ENCODE measurements around the gene MGAT4B. TPM values are rescaled to one million over a fixed set of nuclear protein-coding genes. Genes with fewer than 3 reads are reported as not detected.

MGAT4B gene
- total RNA-seq, 1 experiment from 2014 or later: 151 TPM

GRCh38 chr5:179812135-179812825 is 5.6 kb upstream of the MGAT4B start:
- CTCF ChIA-PET: no interaction called here
- Mint-ChIP-seq H3K4me3 (no peak overlapping the region), H3K27ac (no peak overlapping the region), H3K27me3 (ENCODE audit: low read depth) (peaks cover 12% of the 10 kb centered on the region), H3K36me3 (peaks cover 14% of the 10 kb centered on the region), H3K4me1 (peaks cover 22% of the 10 kb centered on the region), H3K9me3 (no peaks in the 10 kb centered on the region)
- ATAC-seq (no peak), DNase-seq (ENCODE audit: low spot score) (no peak)
- POLR2A ChIA-PET: no interaction called here
- no peak for TF ChIP-seq KAT7 (CRISPR knock-in tag; IDR thresholded peaks at IDR 0.05; ENCODE audit: borderline replicate concordance)
- TF ChIP-seq TCF7 (CRISPR knock-in tag; IDR thresholded peaks at IDR 0.05; ENCODE audit: low read depth): no peak

- ATAC-seq (peak; percentile 2; the same call in 1 of the 2 replicates), DNase-seq (ENCODE audit: low spot score) (peak; percentile 39)
- Mint-ChIP-seq H3K36me3 (peaks cover 3% of the 10 kb centered on the region), H3K4me3 (peak overlapping the region; percentile 77), H3K4me1 (peaks cover 34% of the 10 kb centered on the region), H3K27ac (no peak overlapping the region), H3K9me3 (no peaks in the 10 kb centered on the region), H3K27me3 (ENCODE audit: low read depth) (peaks cover 6% of the 10 kb centered on the region)
- ChIA-PET POLR2A (interaction anchor here (0.6 to 1.5 kb wide), 2 partner anchors 9 to 15 kb away, joined by 4 read pairs; partner anchors contain the start of gene SQSTM1), CTCF (interaction anchor here (0.5 to 1.3 kb wide), 3 partner anchors 10 to 137 kb away, joined by 3 read pairs; no protein-coding TSS in a partner anchor)
- TF ChIP-seq SOX15 (CRISPR knock-in tag; IDR thresholded peaks at IDR 0.05) (no peak), GABPB1 (CRISPR knock-in tag; IDR thresholded peaks at IDR 0.05) (0 out of 2 replicates have a peak, but pooled peaks have one; percentile 17), MLX (CRISPR knock-in tag; IDR thresholded peaks at IDR 0.05) (0 out of 2 replicates have a peak, but pooled peaks have one; percentile 18), ESRRA (CRISPR knock-in tag; IDR thresholded peaks at IDR 0.05; ENCODE audit: borderline replicate concordance) (0 out of 2 replicates have a peak, but pooled peaks have one; percentile 30), ATF3 (CRISPR knock-in tag; conservative IDR thresholded peaks at IDR 0.05) (no peak), FOXK1 (CRISPR knock-in tag; IDR thresholded peaks at IDR 0.05) (0 out of 2 replicates have a peak, but pooled peaks have one; percentile 48), RELA (CRISPR knock-in tag; IDR thresholded peaks at IDR 0.05; ENCODE audit: borderline replicate concordance) (no peak), TCF7 (CRISPR knock-in tag; IDR thresholded peaks at IDR 0.05; ENCODE audit: low read depth) (no peak), ZNF219 (CRISPR knock-in tag; IDR thresholded peaks at IDR 0.05; ENCODE audit: borderline replicate concordance) (0 out of 2 replicates have a peak, but pooled peaks have one; percentile 48), FOXP1 (CRISPR knock-in tag; IDR thresholded peaks at IDR 0.05; ENCODE audit: borderline replicate concordance) (peak; percentile 63; the same call in 1 of the 2 replicates)
- TF ChIP-seq, protein P1, sequence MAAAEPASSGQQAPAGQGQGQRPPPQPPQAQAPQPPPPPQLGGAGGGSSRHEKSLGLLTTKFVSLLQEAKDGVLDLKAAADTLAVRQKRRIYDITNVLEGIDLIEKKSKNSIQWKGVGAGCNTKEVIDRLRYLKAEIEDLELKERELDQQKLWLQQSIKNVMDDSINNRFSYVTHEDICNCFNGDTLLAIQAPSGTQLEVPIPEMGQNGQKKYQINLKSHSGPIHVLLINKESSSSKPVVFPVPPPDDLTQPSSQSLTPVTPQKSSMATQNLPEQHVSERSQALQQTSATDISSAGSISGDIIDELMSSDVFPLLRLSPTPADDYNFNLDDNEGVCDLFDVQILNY (CRISPR knock-in tag; IDR thresholded peaks at IDR 0.05): 0 out of 2 replicates have a peak, but pooled peaks have one; percentile 68
- TF ChIP-seq, protein P2, sequence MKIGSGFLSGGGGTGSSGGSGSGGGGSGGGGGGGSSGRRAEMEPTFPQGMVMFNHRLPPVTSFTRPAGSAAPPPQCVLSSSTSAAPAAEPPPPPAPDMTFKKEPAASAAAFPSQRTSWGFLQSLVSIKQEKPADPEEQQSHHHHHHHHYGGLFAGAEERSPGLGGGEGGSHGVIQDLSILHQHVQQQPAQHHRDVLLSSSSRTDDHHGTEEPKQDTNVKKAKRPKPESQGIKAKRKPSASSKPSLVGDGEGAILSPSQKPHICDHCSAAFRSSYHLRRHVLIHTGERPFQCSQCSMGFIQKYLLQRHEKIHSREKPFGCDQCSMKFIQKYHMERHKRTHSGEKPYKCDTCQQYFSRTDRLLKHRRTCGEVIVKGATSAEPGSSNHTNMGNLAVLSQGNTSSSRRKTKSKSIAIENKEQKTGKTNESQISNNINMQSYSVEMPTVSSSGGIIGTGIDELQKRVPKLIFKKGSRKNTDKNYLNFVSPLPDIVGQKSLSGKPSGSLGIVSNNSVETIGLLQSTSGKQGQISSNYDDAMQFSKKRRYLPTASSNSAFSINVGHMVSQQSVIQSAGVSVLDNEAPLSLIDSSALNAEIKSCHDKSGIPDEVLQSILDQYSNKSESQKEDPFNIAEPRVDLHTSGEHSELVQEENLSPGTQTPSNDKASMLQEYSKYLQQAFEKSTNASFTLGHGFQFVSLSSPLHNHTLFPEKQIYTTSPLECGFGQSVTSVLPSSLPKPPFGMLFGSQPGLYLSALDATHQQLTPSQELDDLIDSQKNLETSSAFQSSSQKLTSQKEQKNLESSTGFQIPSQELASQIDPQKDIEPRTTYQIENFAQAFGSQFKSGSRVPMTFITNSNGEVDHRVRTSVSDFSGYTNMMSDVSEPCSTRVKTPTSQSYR (CRISPR knock-in tag; IDR thresholded peaks at IDR 0.05): peak; percentile 21; the same call in 1 of the 2 replicates
These were observed 977 bp downstream of the MGAT4B start for GRCh38 chr5:179805529-179806249.

GRCh38 chr5:179805070-179805528 is 1.6 kb downstream of the MGAT4B start:
- ChIA-PET POLR2A (no interaction called here), CTCF (interaction anchor here (1.2 to 1.3 kb wide), 2 partner anchors 43 to 137 kb away, joined by 3 read pairs; no protein-coding TSS in a partner anchor)
- H3K4me1 Mint-ChIP-seq: peaks cover 34% of the 10 kb centered on the region
- H3K27me3 Mint-ChIP-seq (ENCODE audit: low read depth): peaks cover 6% of the 10 kb centered on the region
- TF ChIP-seq IRF2 (CRISPR knock-in tag; IDR thresholded peaks at IDR 0.05; ENCODE audit: borderline replicate concordance, low read depth) (no peak), FOXJ3 (CRISPR knock-in tag; IDR thresholded peaks at IDR 0.05; ENCODE audit: borderline replicate concordance) (no peak)
- no peak for ATAC-seq
- peaks cover 3% of the 10 kb centered on the region for H3K36me3 Mint-ChIP-seq
- DNase-seq (ENCODE audit: low spot score): no peak
- H3K27ac Mint-ChIP-seq: no peak overlapping the region
- H3K4me3 Mint-ChIP-seq: peak overlapping the region; percentile 77
- H3K9me3 Mint-ChIP-seq: no peaks in the 10 kb centered on the region

Measured in WTC11 (cell line).